Measurements from ENCODE around the gene IFITM2. TPM values are rescaled to one million over a fixed set of nuclear protein-coding genes. Genes with fewer than 3 reads are reported as not detected.

IFITM2 gene
- total RNA-seq, 4 donors from 2014 or later = 25.6 to 84.1 (median 45.1) TPM

- Histone ChIP-seq H3K4me3 (peak overlapping the region; percentile 44), H3K36me3 (no peaks in the 10 kb centered on the region), H3K27ac (no peak overlapping the region), H3K9me3 (no peaks in the 10 kb centered on the region), H3K4me1 (peaks cover 34% of the 10 kb centered on the region), H3K27me3 (peaks cover 73% of the 10 kb centered on the region)
- WGBS = 1% methylated on average over 16 of the region's 85 CpGs
- TF ChIP-seq POLR2A (IDR thresholded peaks at IDR 0.05) = no peak
- no peak for TF ChIP-seq POLR2AphosphoS5 (IDR thresholded peaks at IDR 0.05)
- no peak for TF ChIP-seq CTCF (IDR thresholded peaks at IDR 0.05)
- no peak for TF ChIP-seq EP300 (IDR thresholded peaks at IDR 0.05)
- peak; percentile 66 to 74 for DNase-seq (ENCODE audit: low spot score in 2 of 2)
These were observed 27.5 kb upstream of the IFITM2 start for GRCh38 chr11:279966-280705.

GRCh38 chr11:280706-281485 is 26.7 kb upstream of the IFITM2 start:
- Histone ChIP-seq H3K36me3 (no peaks in the 10 kb centered on the region), H3K27me3 (peaks cover 80% of the 10 kb centered on the region), H3K4me3 (peak overlapping the region; percentile 44), H3K9me3 (no peaks in the 10 kb centered on the region), H3K27ac (no peak overlapping the region), H3K4me1 (peaks cover 34% of the 10 kb centered on the region)
- WGBS = 11% methylated on average over 29 of the region's 79 CpGs
- TF ChIP-seq CTCF (IDR thresholded peaks at IDR 0.05) (no peak), EP300 (IDR thresholded peaks at IDR 0.05) (no peak), POLR2AphosphoS5 (IDR thresholded peaks at IDR 0.05) (no peak), POLR2A (IDR thresholded peaks at IDR 0.05) (no peak)
- DNase-seq (ENCODE audit: low spot score in 2 of 2) = peak; percentile 62 to 77

- DNase-seq (ENCODE audit: low spot score in 2 of 2) = peak in 1 of 2 donors; percentile 66
- 30% methylated on average over 14 of the region's 26 CpGs for WGBS
- peaks cover 85% of the 10 kb centered on the region for H3K27me3 ChIP-seq
- TF ChIP-seq POLR2A (IDR thresholded peaks at IDR 0.05) (no peak), POLR2AphosphoS5 (IDR thresholded peaks at IDR 0.05) (no peak), CTCF (IDR thresholded peaks at IDR 0.05) (no peak)
- H3K36me3 ChIP-seq = no peaks in the 10 kb centered on the region
- no peaks in the 10 kb centered on the region for H3K9me3 ChIP-seq
- no peak overlapping the region for H3K27ac ChIP-seq
- peak overlapping the region; percentile 44 for H3K4me3 ChIP-seq
- peaks cover 34% of the 10 kb centered on the region for H3K4me1 ChIP-seq
These were observed 26.0 kb upstream of the IFITM2 start for GRCh38 chr11:281486-282161.

GRCh38 chr11:282171-282570 is 25.4 kb upstream of the IFITM2 start:
- no peak for TF ChIP-seq POLR2A (IDR thresholded peaks at IDR 0.05)
- no peak for TF ChIP-seq CTCF (IDR thresholded peaks at IDR 0.05)
- no peak for TF ChIP-seq POLR2AphosphoS5 (IDR thresholded peaks at IDR 0.05)
- TF ChIP-seq EP300 (IDR thresholded peaks at IDR 0.05) = no peak
- Histone ChIP-seq H3K27me3 (peaks cover 85% of the 10 kb centered on the region), H3K36me3 (no peaks in the 10 kb centered on the region), H3K4me3 (no peak overlapping the region), H3K4me1 (peaks cover 35% of the 10 kb centered on the region), H3K9me3 (no peaks in the 10 kb centered on the region), H3K27ac (no peak overlapping the region)
- DNase-seq (ENCODE audit: low spot score in 2 of 2) = no peak
- 70% methylated on average over 4 of the region's 4 CpGs for WGBS
